ENCODE measurements around the gene KRTAP10-3.
"Not testable (repeated sequence)": the region's sequence is repeated elsewhere in the genome, so short reads cannot be mapped to it uniquely, and the experiment has no call there.

Gene KRTAP10-3, protein sequence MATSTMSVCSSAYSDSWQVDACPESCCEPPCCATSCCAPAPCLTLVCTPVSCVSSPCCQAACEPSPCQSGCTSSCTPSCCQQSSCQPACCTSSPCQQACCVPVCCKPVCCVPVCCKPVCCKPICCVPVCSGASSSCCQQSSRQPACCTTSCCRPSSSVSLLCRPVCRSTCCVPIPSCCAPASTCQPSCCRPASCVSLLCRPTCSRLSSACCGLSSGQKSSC

DNA sequence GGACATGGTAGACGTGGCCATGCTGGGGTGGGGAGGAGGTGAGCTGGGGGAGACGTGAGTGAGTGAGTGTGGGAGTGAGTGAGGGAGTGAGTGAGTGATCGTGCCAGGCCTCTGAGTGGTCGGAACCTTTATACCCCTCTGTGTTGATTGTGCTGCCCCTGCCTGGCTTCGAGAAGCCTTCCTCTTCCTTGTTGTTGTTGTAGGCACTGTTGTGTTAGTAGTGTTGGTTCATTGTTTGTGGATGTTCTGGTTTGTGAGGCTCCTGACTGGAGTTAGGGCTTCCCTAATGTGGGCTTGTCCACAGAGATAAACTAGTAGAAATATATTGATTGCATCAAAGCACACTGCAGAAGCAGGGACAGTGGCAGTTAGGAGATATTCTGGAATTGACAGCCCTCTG lies at the start of gene KRTAP10-3:
KRTAP10-3 (minus strand) TSS at position 101 of the 400 bp plus-strand sequence; CDS start at position 21, 80 bp downstream.
- no peak for DNase-seq (ENCODE audit: low read depth in 2 of 2)

- DNase-seq (ENCODE audit: low read depth in 2 of 2), result no peak
Measured at GRCh38 chr21:44606495-44606894, 47.9 kb upstream of the KRTAP10-3 start.

DNA sequence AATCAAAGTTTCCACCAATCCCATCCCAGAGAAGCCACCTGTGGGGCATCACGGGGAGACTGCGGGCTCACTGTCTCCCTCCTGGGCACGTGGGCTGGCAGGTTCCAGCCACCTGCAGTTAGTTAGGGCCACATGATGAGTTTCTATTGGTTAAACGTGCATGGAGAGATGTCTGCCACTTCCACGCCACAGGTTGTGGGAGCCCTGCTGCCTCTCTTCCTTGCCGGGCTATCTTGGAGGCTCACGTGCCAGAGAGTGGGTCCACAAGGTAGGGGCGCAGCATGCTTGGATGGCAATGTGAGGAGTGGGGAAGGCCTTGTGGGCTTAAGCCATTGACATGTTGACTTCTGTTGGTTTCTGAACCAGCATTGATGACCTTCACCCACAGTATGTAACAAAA lies 45.3 kb upstream of the KRTAP10-3 start:
- no peak for DNase-seq (ENCODE audit: low read depth in 2 of 2)

DNA sequence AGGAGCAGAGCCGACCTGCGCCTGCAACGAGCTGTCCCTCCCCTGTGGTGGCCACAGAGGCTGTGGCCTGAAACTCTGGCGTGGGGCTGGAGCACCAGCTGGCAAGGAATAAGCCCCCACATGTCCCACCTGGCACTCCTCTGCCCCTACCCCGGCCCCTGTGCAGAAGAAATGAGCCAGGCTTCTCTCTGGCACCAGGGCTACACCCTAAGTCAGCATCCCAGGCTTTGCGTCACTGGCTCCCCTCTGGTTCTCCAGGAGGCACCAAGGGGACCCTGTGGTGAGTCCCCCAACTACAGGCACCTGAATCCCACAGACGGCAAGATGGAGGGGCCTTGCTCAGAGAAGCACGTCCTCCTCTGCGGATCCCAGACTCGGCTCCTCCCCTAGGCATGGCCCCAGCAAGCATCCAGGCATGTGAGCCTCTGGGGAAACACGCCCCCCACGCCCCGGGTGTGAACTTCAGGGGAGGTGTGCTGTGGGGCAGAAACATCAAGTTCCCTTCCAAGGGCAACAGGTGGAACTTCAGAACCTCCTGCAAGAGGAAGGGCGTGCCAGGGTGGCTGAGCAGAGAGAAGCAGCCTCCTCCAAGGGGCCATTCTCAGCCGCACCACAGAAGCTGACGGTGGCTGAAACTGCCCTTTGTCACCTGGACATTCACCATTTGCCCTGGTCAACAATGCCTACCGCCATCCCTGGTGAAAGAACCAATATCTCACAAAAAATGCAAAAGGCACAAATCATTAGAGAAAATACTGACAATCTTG lies 44.7 kb upstream of the KRTAP10-3 start:
- no peak for DNase-seq (ENCODE audit: low read depth in 2 of 2)

DNA sequence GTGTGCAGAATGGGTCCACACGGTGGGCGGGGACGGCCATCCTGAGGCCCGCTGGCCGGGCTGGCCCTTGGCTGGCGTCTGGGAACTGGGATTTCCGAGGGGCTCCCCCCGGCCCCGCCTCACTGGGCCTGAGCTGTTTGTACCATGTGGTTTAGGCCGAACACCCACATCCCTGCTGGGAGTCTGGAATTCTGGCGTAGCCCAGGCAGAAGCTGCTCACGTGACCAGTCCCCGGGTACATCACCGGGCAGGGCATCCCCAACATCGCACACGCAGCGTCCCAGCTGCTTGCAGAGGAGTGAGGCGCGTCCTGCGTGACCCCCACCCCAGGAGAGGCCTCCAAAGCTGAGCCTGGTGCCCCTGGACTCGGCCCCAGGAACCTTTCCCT lies 43.9 kb upstream of the KRTAP10-3 start:
- no peak for DNase-seq (ENCODE audit: low read depth in 2 of 2)

- no peak for DNase-seq (ENCODE audit: low read depth in 2 of 2)
Measured at GRCh38 chr21:44601596-44602462, 43.2 kb upstream of the KRTAP10-3 start.

DNA sequence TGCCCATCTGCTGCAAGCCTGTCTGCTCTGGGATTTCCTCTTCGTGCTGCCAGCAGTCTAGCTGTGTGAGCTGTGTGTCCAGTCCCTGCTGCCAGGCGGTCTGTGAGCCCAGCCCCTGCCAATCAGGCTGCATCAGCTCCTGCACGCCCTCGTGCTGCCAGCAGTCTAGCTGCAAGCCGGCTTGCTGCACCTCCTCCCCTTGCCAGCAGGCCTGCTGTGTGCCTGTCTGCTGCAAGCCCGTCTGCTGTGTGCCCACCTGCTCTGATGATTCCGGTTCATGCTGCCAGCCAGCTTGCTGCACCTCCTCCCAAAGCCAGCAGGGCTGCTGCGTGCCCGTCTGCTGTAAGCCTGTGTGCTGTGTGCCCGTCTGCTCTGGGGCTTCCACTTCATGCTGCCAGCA lies 42.5 kb upstream of the KRTAP10-3 start:
- not testable (repeated sequence) for DNase-seq (ENCODE audit: low read depth in 2 of 2)

GRCh38 chr21:44600118-44600978 lies 41.8 kb upstream of the KRTAP10-3 start, which contains the start of gene KRTAP10-7:
TSS of gene KRTAP10-7 (plus strand) at chr21:44600597. CDS start at chr21:44600622, 25 bp downstream.
- DNase-seq (ENCODE audit: low read depth in 2 of 2), result not testable (repeated sequence)

DNA sequence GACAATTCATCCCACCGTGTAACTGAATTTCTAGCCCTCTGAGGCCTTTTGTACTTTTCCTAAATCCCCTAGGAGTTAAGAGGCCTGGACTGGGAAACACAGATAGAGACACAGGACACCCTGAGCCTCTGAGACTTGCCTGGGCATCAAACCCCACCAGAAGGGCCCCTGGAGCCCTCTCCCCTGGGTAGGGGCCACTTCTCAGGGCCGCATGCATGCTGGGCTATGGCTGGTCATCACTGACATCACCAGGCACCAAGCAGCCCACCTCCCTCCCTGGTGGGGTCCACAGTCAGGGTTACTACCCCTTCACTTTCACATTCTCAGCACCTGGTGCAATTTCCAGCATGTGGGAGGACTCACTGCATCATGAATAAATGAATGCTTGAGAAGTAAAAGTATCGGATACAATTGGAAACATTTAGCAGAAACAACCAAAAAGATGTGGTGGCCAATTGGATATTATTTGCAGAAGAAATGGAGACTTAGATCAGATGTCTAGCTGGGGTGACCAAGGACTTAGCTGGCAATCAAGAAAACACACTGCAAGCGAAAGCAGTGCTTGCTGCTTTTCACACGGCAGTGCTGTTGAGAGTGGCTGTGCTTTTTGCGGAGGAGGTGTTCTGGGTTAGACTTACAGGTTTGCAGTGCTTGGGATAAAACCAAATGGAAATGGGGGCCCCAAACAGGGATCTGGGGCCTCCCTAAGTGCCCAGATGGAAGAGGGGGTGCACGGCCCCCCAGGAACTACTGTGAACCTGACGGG lies 40.9 kb upstream of the KRTAP10-3 start:
- no peak for DNase-seq (ENCODE audit: low read depth in 2 of 2)

GRCh38 chr21:44598061-44598460 lies 39.5 kb upstream of the KRTAP10-3 start:
- no peak for DNase-seq (ENCODE audit: low read depth in 2 of 2)

- DNase-seq (ENCODE audit: low read depth in 2 of 2), result no peak
Measured at GRCh38 chr21:44596068-44596725, 37.6 kb upstream of the KRTAP10-3 start.

DNA sequence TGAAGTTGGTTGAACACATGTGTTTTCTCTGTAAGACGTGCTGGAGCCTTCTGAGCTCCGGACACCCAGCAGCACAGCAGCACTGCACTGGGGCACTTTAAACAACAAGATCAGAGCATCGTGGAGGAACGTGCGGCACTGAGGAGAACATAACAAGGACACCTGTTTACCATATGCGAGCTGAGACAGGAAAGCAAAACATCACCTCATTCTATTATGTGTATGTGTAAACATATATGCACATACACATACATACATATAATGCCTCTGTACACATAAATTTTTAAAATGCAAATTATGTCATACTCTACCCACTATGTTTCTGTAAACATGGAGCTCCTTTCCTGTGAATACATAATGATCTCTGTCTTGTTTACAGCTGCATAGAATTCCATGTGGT lies 36.9 kb upstream of the KRTAP10-3 start:
- no peak for DNase-seq (ENCODE audit: low read depth in 2 of 2)

DNA sequence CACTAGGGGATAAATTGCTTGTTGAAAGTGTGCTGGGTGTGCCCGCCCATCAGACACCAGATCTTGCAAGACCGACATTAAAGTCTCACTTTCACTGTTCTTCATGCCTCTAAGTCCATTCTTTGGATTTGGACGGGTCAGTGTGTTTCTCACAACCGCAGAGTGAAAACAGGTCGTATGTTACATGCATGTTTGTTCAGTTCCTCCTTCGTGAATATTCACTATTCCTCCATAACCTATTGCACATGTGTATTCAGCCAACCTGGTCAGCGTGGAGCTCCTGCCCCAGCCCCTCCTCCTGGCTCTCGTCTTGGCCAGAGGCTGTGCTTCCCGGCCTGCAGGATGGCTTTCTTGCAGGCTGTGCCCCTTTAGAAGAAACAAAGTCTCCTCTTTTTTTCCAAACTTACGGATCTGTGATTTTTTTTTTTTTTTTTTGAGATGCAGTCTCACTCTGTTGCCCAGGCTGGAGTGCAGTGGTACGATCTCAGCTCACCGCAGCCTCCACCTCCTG lies 35.9 kb upstream of the KRTAP10-3 start:
- DNase-seq (ENCODE audit: low read depth in 2 of 2), result no peak

DNA sequence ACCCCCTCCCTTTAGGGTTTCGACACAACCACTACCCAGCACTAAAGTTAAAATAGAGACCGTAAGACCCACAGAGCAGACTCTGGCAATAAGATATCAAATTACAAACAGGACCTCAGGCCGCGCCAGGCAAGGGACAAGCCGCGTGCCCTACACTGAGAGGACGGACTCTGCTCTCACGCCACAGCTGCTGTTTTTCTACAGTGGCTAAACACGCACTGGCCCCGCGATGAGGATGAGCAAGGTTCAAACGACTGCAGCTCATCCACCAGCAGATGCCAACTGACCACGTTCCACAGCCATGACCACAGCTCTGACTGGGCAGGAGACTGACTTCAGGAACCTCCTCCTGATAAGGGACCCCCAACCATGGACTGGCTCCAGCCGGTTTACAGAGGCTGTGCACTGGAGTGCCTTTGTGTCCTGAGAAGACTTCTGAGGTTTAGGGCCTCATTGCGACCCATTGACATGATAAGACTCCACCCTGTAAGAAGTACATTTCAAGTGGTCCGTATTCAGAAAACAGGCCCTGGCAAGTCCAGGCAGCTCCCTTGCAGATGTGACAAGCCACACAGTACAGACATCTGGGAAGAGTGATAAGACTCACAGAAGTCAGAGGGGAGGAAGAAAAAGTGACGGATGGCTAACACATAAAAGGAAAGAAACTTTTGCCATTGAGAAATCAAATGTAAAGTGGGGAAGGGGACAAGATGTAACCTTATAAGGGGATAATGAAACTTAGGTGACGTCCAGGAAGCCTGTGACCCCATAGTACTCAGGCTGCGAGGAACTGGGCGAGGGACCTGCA lies 35.2 kb upstream of the KRTAP10-3 start:
- DNase-seq (ENCODE audit: low read depth in 2 of 2), result no peak

GRCh38 chr21:44592446-44593311 lies 34.1 kb upstream of the KRTAP10-3 start, which contains the start of gene KRTAP10-6:
TSS of gene KRTAP10-6 (minus strand) at chr21:44592505. CDS start at chr21:44592484, 21 bp downstream.
- no peak for DNase-seq (ENCODE audit: low read depth in 2 of 2)

DNA sequence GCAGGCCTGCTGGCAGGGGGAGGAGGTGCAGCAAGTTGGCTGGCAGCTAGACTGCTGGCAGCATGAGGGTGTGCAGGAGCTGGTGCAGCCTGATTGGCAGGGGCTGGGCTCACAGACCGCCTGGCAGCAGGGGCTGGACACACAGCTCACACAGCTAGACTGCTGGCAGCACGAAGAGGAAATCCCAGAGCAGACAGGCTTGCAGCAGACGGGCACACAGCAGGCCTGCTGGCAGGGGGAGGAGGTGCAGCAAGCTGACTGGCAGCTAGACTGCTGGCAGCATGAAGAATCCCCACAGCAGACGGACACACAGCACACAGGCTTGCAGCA lies 33.2 kb upstream of the KRTAP10-3 start:
- DNase-seq (ENCODE audit: low read depth in 2 of 2), result not testable (repeated sequence)

GRCh38 chr21:44590897-44591800 lies 32.6 kb upstream of the KRTAP10-3 start:
- not testable (repeated sequence) for DNase-seq (ENCODE audit: low read depth in 2 of 2)

Data from stimulated activated CD4-positive, alpha-beta T cell treated with anti-CD3 and anti-CD28 coated beads, Interleukin-1b, Interleukin-23, amount 100 ng/mL, for 4 hours (primary cell).